HCT116 (cell line): ENCODE results near the gene SLC9A9. TPM values are rescaled to one million over a fixed set of nuclear protein-coding genes. Genes with fewer than 3 reads are reported as not detected.

Experiments
- ATAC-seq: fragments of 200-7000 bp; cut with Tn5 transposase; 2 replicates; pipeline ENCODE4 v1.9.1; 2020; ENCODE audit warnings: mild to moderate bottlenecking, moderate library complexity
- BruUV-seq: library from RNA; stranded (reverse); fragments of 400-500 nt; replicated peaks from 2 replicates; lab custom pipeline; 2021; lab: Mats Ljungman, UMichigan
- CTCF ChIA-PET: fragments of 300-600 bp; sonication (Branson Sonifier 250); formaldehyde crosslinking; loops from one replicate; lab custom pipeline; 2021; ENCODE audit warnings: antibody characterized with exemption; lab: Charles Lee
- POLR2A ChIA-PET: fragments of 300-600, 350-600 bp; sonication (Branson Sonifier 250); formaldehyde crosslinking; loops from one replicate; lab custom pipeline; 2021; ENCODE audit warnings: antibody characterized with exemption; lab: Charles Lee
- RAD21 ChIA-PET, 2 experiments: fragments of 300-600 bp; sonication (Branson Sonifier 250); formaldehyde crosslinking; loops; one replicate each; lab custom pipeline; 2023; ENCODE audit warnings: low total read pairs in 2 of 2; ENCODE audit not compliant: uncharacterized antibody in 2 of 2, unreplicated experiment in 2 of 2, low non-redundant PET in 1 of 2; lab: Charles Lee
- DNase-seq: peaks from one replicate; pipeline ENCODE4 v3.0.0-alpha.2; 2010; ENCODE audit warnings: low read depth, low spot score
- H2AFZ ChIP-seq: fragments of 200-600 bp; shearing (Covaris generic), sonication (generic); 2 replicates; pipeline ENCODE4 v1.6.1; 2017; ENCODE audit warnings: low read depth, mixed run types, mixed read lengths, antibody characterized with exemption, low read length; ENCODE audit not compliant: poor library complexity, severe bottlenecking
- H3K27ac ChIP-seq: 2 replicates; pipeline ENCODE4 v1.5.1; 2012; ENCODE audit warnings: low read depth, low read length
- H3K27me3 ChIP-seq: fragments of 200-600 bp; sonication (generic); 2 replicates; pipeline ENCODE4 v1.6.1; 2016; ENCODE audit warnings: mixed run types, low read length, mixed read lengths; ENCODE audit not compliant: insufficient read depth
- H3K36me3 ChIP-seq, 2 experiments: fragments of 200-500 bp in 1 of 2; fragments of 200-600 bp in 1 of 2; sonication (Bioruptor generic) in 1 of 2; sonication (generic) in 1 of 2; 2 replicates each; pipeline versions ENCODE4 v1.5.1 to v1.6.1; 2014 to 2016; ENCODE audit warnings: low read length in 2 of 2, inconsistent platforms in 1 of 2, mixed read lengths in 1 of 2, mixed run types in 1 of 2; ENCODE audit not compliant: insufficient read depth in 2 of 2, control insufficient read depth in 1 of 2
- H3K4me1 ChIP-seq, 2 experiments: fragments of 200-600 bp in 1 of 2; sonication (generic) in 1 of 2; 2 replicates each; pipeline versions ENCODE4 v1.5.1 to v1.6.1; 2012 to 2017; ENCODE audit warnings: low read length in 2 of 2, inconsistent platforms in 1 of 2, mild to moderate bottlenecking in 1 of 2, mixed read lengths in 1 of 2, mixed run types in 1 of 2, moderate library complexity in 1 of 2; ENCODE audit not compliant: insufficient read depth in 2 of 2, control insufficient read depth in 1 of 2
- H3K4me2 ChIP-seq: fragments of 200-600 bp; sonication (generic); 2 replicates; pipeline ENCODE4 v1.6.1; 2017; ENCODE audit warnings: mixed run types, low read length, mixed read lengths
- H3K4me3 ChIP-seq, 2 experiments: fragments of 200-600 bp in 1 of 2; sonication (generic) in 1 of 2; replicated peaks in 1 of 2; 2 replicates each; pipeline ENCODE4 v1.5.1; 2011 to 2016; ENCODE audit warnings: low read length in 2 of 2, control low read depth in 1 of 2, low read depth in 1 of 2, mild to moderate bottlenecking in 1 of 2, mixed read lengths in 1 of 2, mixed run types in 1 of 2
- H3K79me2 ChIP-seq: fragments of 200-600 bp; sonication (generic); 2 replicates; pipeline ENCODE4 v1.6.1; 2017; ENCODE audit warnings: mild to moderate bottlenecking, mixed run types, low read length, moderate library complexity, mixed read lengths; ENCODE audit not compliant: insufficient read depth
- H3K9ac ChIP-seq: fragments of 200-600 bp; sonication (generic); 2 replicates; pipeline ENCODE4 v1.6.1; 2016; ENCODE audit warnings: low read length, mixed read lengths
- H3K9me2 ChIP-seq: fragments of 200-600 bp; sonication (generic), shearing (Covaris generic); 2 replicates; pipeline ENCODE4 v1.6.1; 2017; ENCODE audit warnings: mixed run types, mild to moderate bottlenecking, moderate library complexity; ENCODE audit not compliant: insufficient read depth
- H3K9me3 ChIP-seq, 2 experiments: fragments of 200-500 bp in 1 of 2; fragments of 200-600 bp in 1 of 2; sonication (Bioruptor generic) in 1 of 2; sonication (generic) in 1 of 2; 2 replicates each; pipeline ENCODE4 v1.6.1; 2014 to 2017; ENCODE audit warnings: low read length in 2 of 2, mixed read lengths in 2 of 2, inconsistent platforms in 1 of 2, low read depth in 1 of 2, mild to moderate bottlenecking in 1 of 2, mixed run types in 1 of 2, moderate library complexity in 1 of 2; ENCODE audit not compliant: control insufficient read depth in 1 of 2, insufficient read depth in 1 of 2
- H4K20me1 ChIP-seq: fragments of 200-600 bp; sonication (generic), shearing (Covaris generic); 2 replicates; pipeline ENCODE4 v1.6.1; 2017; ENCODE audit warnings: mixed run types, mild to moderate bottlenecking, moderate library complexity; ENCODE audit not compliant: insufficient read depth
- ATF3 ChIP-seq: IDR thresholded peaks from 2 replicates; pipeline ENCODE4 v1.6.1; 2012
- EZH2 ChIP-seq: fragments of 200-600 bp; sonication (generic); IDR thresholded peaks from 2 replicates; pipeline ENCODE4 v1.6.1; 2017; ENCODE audit warnings: antibody characterized with exemption, mixed run types
- EZH2phosphoT487 ChIP-seq: fragments of 200-600 bp; IDR thresholded peaks from 2 replicates; pipeline ENCODE4 v1.6.1; 2018; ENCODE audit warnings: antibody characterized with exemption, borderline replicate concordance
- MAX ChIP-seq: IDR thresholded peaks from 2 replicates; pipeline ENCODE4 v1.6.1; 2012
- POLR2A ChIP-seq: IDR thresholded peaks from 2 replicates; pipeline ENCODE4 v1.7.0; 2011; ENCODE audit warnings: borderline replicate concordance; ENCODE audit not compliant: insufficient read depth, insufficient read length; ENCODE audit errors: extremely low read depth
- RAD21 ChIP-seq: IDR thresholded peaks from 2 replicates; pipeline ENCODE4 v1.6.1; 2012; ENCODE audit warnings: low read depth, mild to moderate bottlenecking
- SP1 ChIP-seq: IDR thresholded peaks from 2 replicates; pipeline ENCODE4 v1.6.1; 2012; ENCODE audit warnings: low read depth
- YY1 ChIP-seq: IDR thresholded peaks from 2 replicates; pipeline ENCODE4 v1.6.1; 2011; ENCODE audit warnings: low read length, low read depth, moderate library complexity, mild to moderate bottlenecking; ENCODE audit not compliant: insufficient replicate concordance; ENCODE audit errors: extremely low read depth
- ZFX ChIP-seq: fragments of 450-650 bp; IDR thresholded peaks from 2 replicates; pipeline ENCODE4 v1.6.1; 2017
- ZNF274 ChIP-seq: fragments of 200-500 bp; sonication (Bioruptor generic); IDR thresholded peaks from 2 replicates; pipeline ENCODE4 v1.6.1; 2014; ENCODE audit warnings: mild to moderate bottlenecking, low read depth, low read length, inconsistent platforms
- intact Hi-C: fragments of 100-400 bp; cut with micrococcal nuclease; formaldehyde crosslinking; loops from 2 replicates; pipeline ENCODE4 v1.10.0; 2022
- total RNA-seq: library from RNA; stranded (reverse); gene quantifications from one replicate; pipeline ENCODE4 v1.2.1, GENCODE V29; 2021; ENCODE audit not compliant: unreplicated experiment
- TF ChIP-seq, protein P1 (sequence below), 3 experiments: fragments of 200-600 bp in 1 of 3; sonication (generic) in 1 of 3; IDR thresholded peaks in 2 of 3; conservative IDR thresholded peaks in 1 of 3; 2 replicates each; pipeline ENCODE4 v1.5.1; 2012 to 2017; ENCODE audit warnings: low read depth in 2 of 3, low read length in 2 of 3, antibody characterized with exemption in 1 of 3, borderline replicate concordance in 1 of 3, control low read depth in 1 of 3, mild to moderate bottlenecking in 1 of 3, mixed read lengths in 1 of 3, mixed run types in 1 of 3, moderate library complexity in 1 of 3; ENCODE audit not compliant: insufficient read depth in 1 of 3
- TF ChIP-seq, protein P2 (sequence below): IDR thresholded peaks from 2 replicates; pipeline ENCODE4 v1.6.1; 2011; ENCODE audit warnings: mild to moderate bottlenecking, low read length, moderate library complexity; ENCODE audit not compliant: insufficient replicate concordance; ENCODE audit errors: extremely low read depth
- TF ChIP-seq, protein P3 (sequence below): IDR thresholded peaks from 2 replicates; pipeline ENCODE4 v1.6.1; 2012; ENCODE audit warnings: low read depth

Gene SLC9A9
- total RNA-seq, 1 experiment from 2014 or later = 0.20 TPM

DNA sequence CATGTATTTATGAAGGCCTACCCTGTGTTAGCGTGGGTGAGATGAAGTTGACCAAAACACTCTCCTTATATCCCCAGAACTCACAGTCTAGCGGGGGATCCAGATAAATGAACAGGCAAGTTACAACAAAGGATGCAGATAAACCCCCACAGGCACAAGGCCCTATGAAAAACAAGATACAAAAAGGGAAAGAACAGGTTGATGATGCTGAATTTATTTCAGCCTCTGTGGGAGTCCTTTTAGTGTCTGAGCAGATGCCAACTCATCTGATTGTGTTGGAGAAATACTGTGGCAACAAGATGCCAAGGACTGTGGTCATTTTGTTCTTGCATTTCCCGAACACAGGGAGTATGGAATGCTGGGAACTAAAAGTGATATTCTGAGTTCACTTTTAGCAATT lies 428.7 kb downstream of the SLC9A9 start:
- DNase-seq = no peak
- no peak overlapping the region for H2AFZ ChIP-seq
- H3K36me3 ChIP-seq = no peaks in the 10 kb centered on the region
- intact Hi-C loops = no loop called here
- H4K20me1 ChIP-seq = no peaks in the 10 kb centered on the region
- ChIA-PET POLR2A (no interaction called here), RAD21 (interaction anchor here in 1 of 2 experiments (1.0 kb wide), 1 partner anchor 314 kb away, joined by 3 read pairs; no protein-coding TSS in a partner anchor), CTCF (no interaction called here)
- H3K9me3 ChIP-seq = no peaks in the 10 kb centered on the region
- ATAC-seq = no peak
- no peak overlapping the region for H3K27ac ChIP-seq
- H3K4me1 ChIP-seq = no peaks in the 10 kb centered on the region
- H3K79me2 ChIP-seq = no peaks in the 10 kb centered on the region
- no peaks in the 10 kb centered on the region for H3K9me2 ChIP-seq
- no peak overlapping the region for H3K9ac ChIP-seq
- H3K4me3 ChIP-seq = no peak overlapping the region
- no peak overlapping the region for H3K4me2 ChIP-seq
- BruUV-seq = no TSS peak
- no peak for TF ChIP-seq EZH2
- no peak for TF ChIP-seq ZNF274
- TF ChIP-seq, protein P1, sequence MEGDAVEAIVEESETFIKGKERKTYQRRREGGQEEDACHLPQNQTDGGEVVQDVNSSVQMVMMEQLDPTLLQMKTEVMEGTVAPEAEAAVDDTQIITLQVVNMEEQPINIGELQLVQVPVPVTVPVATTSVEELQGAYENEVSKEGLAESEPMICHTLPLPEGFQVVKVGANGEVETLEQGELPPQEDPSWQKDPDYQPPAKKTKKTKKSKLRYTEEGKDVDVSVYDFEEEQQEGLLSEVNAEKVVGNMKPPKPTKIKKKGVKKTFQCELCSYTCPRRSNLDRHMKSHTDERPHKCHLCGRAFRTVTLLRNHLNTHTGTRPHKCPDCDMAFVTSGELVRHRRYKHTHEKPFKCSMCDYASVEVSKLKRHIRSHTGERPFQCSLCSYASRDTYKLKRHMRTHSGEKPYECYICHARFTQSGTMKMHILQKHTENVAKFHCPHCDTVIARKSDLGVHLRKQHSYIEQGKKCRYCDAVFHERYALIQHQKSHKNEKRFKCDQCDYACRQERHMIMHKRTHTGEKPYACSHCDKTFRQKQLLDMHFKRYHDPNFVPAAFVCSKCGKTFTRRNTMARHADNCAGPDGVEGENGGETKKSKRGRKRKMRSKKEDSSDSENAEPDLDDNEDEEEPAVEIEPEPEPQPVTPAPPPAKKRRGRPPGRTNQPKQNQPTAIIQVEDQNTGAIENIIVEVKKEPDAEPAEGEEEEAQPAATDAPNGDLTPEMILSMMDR (IDR thresholded peaks at IDR 0.05 in 2 of 3, conservative IDR thresholded peaks at IDR 0.05 in 1 of 3; ENCODE audit: borderline replicate concordance in 1 of 3, insufficient read depth in 1 of 3, low read depth in 2 of 3, low read length in 2 of 3) = no peak
- no peak for TF ChIP-seq MAX
- no peak for TF ChIP-seq ZFX
- no peak for TF ChIP-seq RAD21
- TF ChIP-seq POLR2A = no peak
- no peaks in the 10 kb centered on the region for H3K27me3 ChIP-seq

- TF ChIP-seq, protein P2, sequence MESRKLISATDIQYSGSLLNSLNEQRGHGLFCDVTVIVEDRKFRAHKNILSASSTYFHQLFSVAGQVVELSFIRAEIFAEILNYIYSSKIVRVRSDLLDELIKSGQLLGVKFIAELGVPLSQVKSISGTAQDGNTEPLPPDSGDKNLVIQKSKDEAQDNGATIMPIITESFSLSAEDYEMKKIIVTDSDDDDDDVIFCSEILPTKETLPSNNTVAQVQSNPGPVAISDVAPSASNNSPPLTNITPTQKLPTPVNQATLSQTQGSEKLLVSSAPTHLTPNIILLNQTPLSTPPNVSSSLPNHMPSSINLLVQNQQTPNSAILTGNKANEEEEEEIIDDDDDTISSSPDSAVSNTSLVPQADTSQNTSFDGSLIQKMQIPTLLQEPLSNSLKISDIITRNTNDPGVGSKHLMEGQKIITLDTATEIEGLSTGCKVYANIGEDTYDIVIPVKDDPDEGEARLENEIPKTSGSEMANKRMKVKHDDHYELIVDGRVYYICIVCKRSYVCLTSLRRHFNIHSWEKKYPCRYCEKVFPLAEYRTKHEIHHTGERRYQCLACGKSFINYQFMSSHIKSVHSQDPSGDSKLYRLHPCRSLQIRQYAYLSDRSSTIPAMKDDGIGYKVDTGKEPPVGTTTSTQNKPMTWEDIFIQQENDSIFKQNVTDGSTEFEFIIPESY = no peak
- TF ChIP-seq ATF3 (no peak), YY1 (no peak), ZFX (no peak), EZH2phosphoT487 (no peak), SP1 (no peak)
- TF ChIP-seq, protein P3, sequence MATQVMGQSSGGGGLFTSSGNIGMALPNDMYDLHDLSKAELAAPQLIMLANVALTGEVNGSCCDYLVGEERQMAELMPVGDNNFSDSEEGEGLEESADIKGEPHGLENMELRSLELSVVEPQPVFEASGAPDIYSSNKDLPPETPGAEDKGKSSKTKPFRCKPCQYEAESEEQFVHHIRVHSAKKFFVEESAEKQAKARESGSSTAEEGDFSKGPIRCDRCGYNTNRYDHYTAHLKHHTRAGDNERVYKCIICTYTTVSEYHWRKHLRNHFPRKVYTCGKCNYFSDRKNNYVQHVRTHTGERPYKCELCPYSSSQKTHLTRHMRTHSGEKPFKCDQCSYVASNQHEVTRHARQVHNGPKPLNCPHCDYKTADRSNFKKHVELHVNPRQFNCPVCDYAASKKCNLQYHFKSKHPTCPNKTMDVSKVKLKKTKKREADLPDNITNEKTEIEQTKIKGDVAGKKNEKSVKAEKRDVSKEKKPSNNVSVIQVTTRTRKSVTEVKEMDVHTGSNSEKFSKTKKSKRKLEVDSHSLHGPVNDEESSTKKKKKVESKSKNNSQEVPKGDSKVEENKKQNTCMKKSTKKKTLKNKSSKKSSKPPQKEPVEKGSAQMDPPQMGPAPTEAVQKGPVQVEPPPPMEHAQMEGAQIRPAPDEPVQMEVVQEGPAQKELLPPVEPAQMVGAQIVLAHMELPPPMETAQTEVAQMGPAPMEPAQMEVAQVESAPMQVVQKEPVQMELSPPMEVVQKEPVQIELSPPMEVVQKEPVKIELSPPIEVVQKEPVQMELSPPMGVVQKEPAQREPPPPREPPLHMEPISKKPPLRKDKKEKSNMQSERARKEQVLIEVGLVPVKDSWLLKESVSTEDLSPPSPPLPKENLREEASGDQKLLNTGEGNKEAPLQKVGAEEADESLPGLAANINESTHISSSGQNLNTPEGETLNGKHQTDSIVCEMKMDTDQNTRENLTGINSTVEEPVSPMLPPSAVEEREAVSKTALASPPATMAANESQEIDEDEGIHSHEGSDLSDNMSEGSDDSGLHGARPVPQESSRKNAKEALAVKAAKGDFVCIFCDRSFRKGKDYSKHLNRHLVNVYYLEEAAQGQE = no peak
- Histone ChIP-seq H3K9me2 (no peaks in the 10 kb centered on the region), H3K4me1 (no peaks in the 10 kb centered on the region), H3K79me2 (no peaks in the 10 kb centered on the region), H3K4me3 (no peak overlapping the region), H3K9ac (no peak overlapping the region), H3K27me3 (no peaks in the 10 kb centered on the region), H3K27ac (no peak overlapping the region), H4K20me1 (no peaks in the 10 kb centered on the region), H2AFZ (no peak overlapping the region), H3K36me3 (no peaks in the 10 kb centered on the region), H3K9me3 (no peaks in the 10 kb centered on the region), H3K4me2 (no peak overlapping the region)
- ATAC-seq = no peak
- intact Hi-C loops = no loop called here
- RAD21 ChIA-PET = no interaction called here
- no TSS peak for BruUV-seq
- CTCF ChIA-PET = no interaction called here
- POLR2A ChIA-PET = no interaction called here
- no peak for DNase-seq
These were observed 429.9 kb downstream of the SLC9A9 start for GRCh38 chr3:143418391-143418790.
